ENCODE measurements around the gene INTS13. TPM values are rescaled to one million over a fixed set of nuclear protein-coding genes. Genes with fewer than 3 reads are reported as not detected.
"Not testable (repeated sequence)": the region's sequence is repeated elsewhere in the genome, so short reads cannot be mapped to it uniquely, and the experiment has no call there.

The INTS13 gene
- total and polyA plus RNA-seq, 4 donors = 6.6 to 19.7 (median 10.2) TPM

GRCh38 chr12:26863515-26863914 lies 74.3 kb downstream of the INTS13 start:
- DNase-seq (ENCODE audit: low spot score) = no peak
- no peaks in the 10 kb centered on the region for H3K36me3 ChIP-seq (ENCODE audit: control insufficient read depth in 4 of 4, insufficient read depth in 3 of 4, low read depth in 1 of 4, low read length in 3 of 4)

GRCh38 chr12:26862787-26863186 lies 75.0 kb downstream of the INTS13 start:
- H3K27ac ChIP-seq (ENCODE audit: low read depth in 1 of 2, low read length in 2 of 2); H3K4me3 ChIP-seq (ENCODE audit: low read depth in 1 of 3, low read length in 3 of 3); H3K9me3 ChIP-seq (ENCODE audit: control insufficient read depth in 4 of 4, low read length in 3 of 4); DNase-seq (ENCODE audit: low spot score); H3K4me1 ChIP-seq (ENCODE audit: control insufficient read depth in 4 of 4, insufficient read depth in 4 of 4, low read length in 3 of 4); H3K27me3 ChIP-seq (ENCODE audit: control insufficient read depth in 4 of 4, insufficient read depth in 4 of 4, low read length in 3 of 4); H3K36me3 ChIP-seq (ENCODE audit: control insufficient read depth in 4 of 4, insufficient read depth in 3 of 4, low read depth in 1 of 4, low read length in 3 of 4); H3K9ac ChIP-seq (ENCODE audit: low read depth in 1 of 2, low read length in 2 of 2): not testable (repeated sequence)
- WGBS = 95% methylated on average over 3 of the region's 3 CpGs

More at GRCh38 chr12:26863515-26863914, 74.3 kb downstream of the INTS13 start:
- no peaks in the 10 kb centered on the region for H3K4me1 ChIP-seq (ENCODE audit: control insufficient read depth in 4 of 4, insufficient read depth in 4 of 4, low read length in 3 of 4)
- no peak overlapping the region for H3K4me3 ChIP-seq (ENCODE audit: low read depth in 1 of 3, low read length in 3 of 3)
- H3K9ac ChIP-seq (ENCODE audit: low read depth in 1 of 2, low read length in 2 of 2) = no peak overlapping the region
- no peaks in the 10 kb centered on the region for H3K27me3 ChIP-seq (ENCODE audit: control insufficient read depth in 4 of 4, insufficient read depth in 4 of 4, low read length in 3 of 4)
- no peak for TF ChIP-seq RXRA (IDR thresholded peaks at IDR 0.05)
- TF ChIP-seq RAD21 (IDR thresholded peaks at IDR 0.05) = peak in 1 of 2 donors; percentile 28
- no peaks in the 10 kb centered on the region for H3K9me3 ChIP-seq (ENCODE audit: control insufficient read depth in 4 of 4, low read length in 3 of 4)
- 72% methylated on average over 4 of the region's 4 CpGs for WGBS
- H3K27ac ChIP-seq (ENCODE audit: low read depth in 1 of 2, low read length in 2 of 2) = no peak overlapping the region

GRCh38 chr12:26861690-26862089 lies 76.1 kb downstream of the INTS13 start:
- Histone ChIP-seq H3K9ac (ENCODE audit: low read depth in 1 of 2, low read length in 2 of 2) (no peak overlapping the region), H3K27ac (ENCODE audit: low read depth in 1 of 2, low read length in 2 of 2) (no peak overlapping the region), H3K4me3 (ENCODE audit: low read depth in 1 of 3, low read length in 3 of 3) (no peak overlapping the region), H3K36me3 (ENCODE audit: control insufficient read depth in 4 of 4, insufficient read depth in 3 of 4, low read depth in 1 of 4, low read length in 3 of 4) (no peaks in the 10 kb centered on the region), H3K4me1 (ENCODE audit: control insufficient read depth in 4 of 4, insufficient read depth in 4 of 4, low read length in 3 of 4) (no peaks in the 10 kb centered on the region), H3K9me3 (ENCODE audit: control insufficient read depth in 4 of 4, low read length in 3 of 4) (no peaks in the 10 kb centered on the region), H3K27me3 (ENCODE audit: control insufficient read depth in 4 of 4, insufficient read depth in 4 of 4, low read length in 3 of 4) (no peaks in the 10 kb centered on the region)
- WGBS = 100% methylated on average over 1 of the region's 1 CpG
- TF ChIP-seq MAX (IDR thresholded peaks at IDR 0.05) (no peak), EGR1 (IDR thresholded peaks at IDR 0.05; ENCODE audit: low read depth in 2 of 2) (no peak), JUND (IDR thresholded peaks at IDR 0.05) (no peak)
- DNase-seq (ENCODE audit: low spot score) = no peak

GRCh38 chr12:26857465-26858176 lies 80.2 kb downstream of the INTS13 start:
- Histone ChIP-seq H3K27me3 (ENCODE audit: control insufficient read depth in 4 of 4, insufficient read depth in 4 of 4, low read length in 3 of 4) (no peaks in the 10 kb centered on the region), H3K9ac (ENCODE audit: low read depth in 1 of 2, low read length in 2 of 2) (no peak overlapping the region), H3K9me3 (ENCODE audit: control insufficient read depth in 4 of 4, low read length in 3 of 4) (no peaks in the 10 kb centered on the region), H3K27ac (ENCODE audit: low read depth in 1 of 2, low read length in 2 of 2) (no peak overlapping the region), H3K36me3 (ENCODE audit: control insufficient read depth in 4 of 4, insufficient read depth in 3 of 4, low read depth in 1 of 4, low read length in 3 of 4) (no peaks in the 10 kb centered on the region), H3K4me3 (ENCODE audit: low read depth in 1 of 3, low read length in 3 of 3) (no peak overlapping the region), H3K4me1 (ENCODE audit: control insufficient read depth in 4 of 4, insufficient read depth in 4 of 4, low read length in 3 of 4) (peaks cover 0 to 15% (median 5%) of the 10 kb centered on the region in 4 donors)
- DNase-seq (ENCODE audit: low spot score) = no peak
- WGBS = 79% methylated on average over 6 of the region's 6 CpGs
- TF ChIP-seq YY1 (IDR thresholded peaks at IDR 0.05) (no peak), MAX (IDR thresholded peaks at IDR 0.05) (no peak), NR2F2 (IDR thresholded peaks at IDR 0.05) (no peak), RAD21 (IDR thresholded peaks at IDR 0.05) (no peak), HNF4A (conservative IDR thresholded peaks at IDR 0.05) (no peak), FOXA1 (IDR thresholded peaks at IDR 0.05) (no peak), HNF4G (IDR thresholded peaks at IDR 0.05) (no peak), EGR1 (IDR thresholded peaks at IDR 0.05; ENCODE audit: low read depth in 2 of 2) (no peak), ATF3 (IDR thresholded peaks at IDR 0.05) (no peak), REST (IDR thresholded peaks at IDR 0.05) (no peak), FOXA2 (IDR thresholded peaks at IDR 0.05) (no peak), RXRA (IDR thresholded peaks at IDR 0.05) (no peak)

Measured in liver (tissue), 9 donors.